GM23248 (cell line): ENCODE results near the gene GPR139. TPM values are rescaled to one million over a fixed set of nuclear protein-coding genes. Genes with fewer than 3 reads are reported as not detected.

ENCODE experiments used
- DNase-seq: peaks from one replicate; pipeline ENCODE4 v3.0.0-alpha.2; 2015
- H2AFZ ChIP-seq: fragments of 200-600 bp; sonication (generic); 2 replicates; pipeline ENCODE4 v1.6.1; 2016; ENCODE audit warnings: antibody characterized with exemption
- H3F3A ChIP-seq: fragments of 200-600 bp; sonication (generic); 2 replicates; pipeline ENCODE4 v1.6.1; 2016; ENCODE audit warnings: mild to moderate bottlenecking, antibody characterized with exemption, mixed run types; ENCODE audit not compliant: insufficient read depth
- H3K27ac ChIP-seq: fragments of 200-600 bp; sonication (generic); 2 replicates; pipeline ENCODE4 v1.5.1; 2016; ENCODE audit warnings: mild to moderate bottlenecking
- H3K27me3 ChIP-seq: fragments of 200-600 bp; sonication (generic); replicated peaks from 2 replicates; pipeline ENCODE4 v1.6.1; 2016; ENCODE audit warnings: mild to moderate bottlenecking; ENCODE audit not compliant: insufficient read depth
- H3K36me3 ChIP-seq: fragments of 200-600 bp; sonication (generic); 2 replicates; pipeline ENCODE4 v1.6.1; 2016; ENCODE audit warnings: low read depth, mild to moderate bottlenecking
- H3K4me1 ChIP-seq: fragments of 200-600 bp; sonication (generic); 2 replicates; pipeline ENCODE4 v1.6.1; 2016; ENCODE audit warnings: mild to moderate bottlenecking; ENCODE audit not compliant: insufficient read depth
- H3K4me2 ChIP-seq: fragments of 200-600 bp; sonication (generic); one replicate; pipeline ENCODE4 v1.6.1; 2016; ENCODE audit warnings: mild to moderate bottlenecking; ENCODE audit not compliant: unreplicated experiment
- H3K4me3 ChIP-seq: fragments of 200-600 bp; sonication (generic); 2 replicates; pipeline ENCODE4 v1.5.1; 2016; ENCODE audit warnings: mild to moderate bottlenecking
- H3K79me2 ChIP-seq: fragments of 200-600 bp; sonication (generic); 2 replicates; pipeline ENCODE4 v1.6.1; 2016; ENCODE audit warnings: mild to moderate bottlenecking; ENCODE audit not compliant: insufficient read depth
- H3K9ac ChIP-seq: fragments of 200-600 bp; sonication (generic); 2 replicates; pipeline ENCODE4 v1.6.1; 2016; ENCODE audit warnings: mild to moderate bottlenecking
- H3K9me2 ChIP-seq: fragments of 200-600 bp; sonication (generic); 2 replicates; pipeline ENCODE4 v1.6.1; 2016; ENCODE audit warnings: mixed run types, mild to moderate bottlenecking, moderate library complexity; ENCODE audit not compliant: insufficient read depth
- H3K9me3 ChIP-seq: fragments of 200-600 bp; sonication (generic); one replicate; pipeline ENCODE4 v1.6.1; 2017; ENCODE audit warnings: low read depth
- H4K20me1 ChIP-seq: fragments of 200-600 bp; sonication (generic); 2 replicates; pipeline ENCODE4 v1.6.0; 2016; ENCODE audit not compliant: insufficient read depth
- EZH2 ChIP-seq: fragments of 200-600 bp; sonication (generic); IDR thresholded peaks from 2 replicates; pipeline ENCODE4 v1.6.1; 2018; ENCODE audit warnings: antibody characterized with exemption, mild to moderate bottlenecking; ENCODE audit not compliant: insufficient read depth, poor library complexity, severe bottlenecking
- EZH2phosphoT487 ChIP-seq: fragments of 200-600 bp; sonication (generic); IDR thresholded peaks from 2 replicates; pipeline ENCODE4 v1.6.1; 2018; ENCODE audit warnings: antibody characterized with exemption, moderate library complexity, mild to moderate bottlenecking, low read depth; ENCODE audit not compliant: insufficient read depth
- WGBS, 2 experiments: methylation state at CpG; one replicate each; pipeline ENCODE4 v1.1.6; 2015 to 2017; ENCODE audit warnings: low lambda C conversion rate in 2 of 2, low coverage in 1 of 2; ENCODE audit errors: missing lambda C conversion rate in 2 of 2; 5-methylcytosine and 5-hydroxymethylcytosine counted together
- in situ Hi-C: fragments of 300-500 bp; cut with MboI; formaldehyde crosslinking; loops from 2 replicates; pipeline ENCODE4 v1.15.0; 2020
- polyA plus RNA-seq: library from polyadenylated mRNA; unstranded; fragments of >200 nt; fragmentation: Nextera tagmentation; extraction: Ambion mirVana; gene quantifications from 2 replicates; pipeline ENCODE4 v1.2.1, GENCODE V29; 2016
- total RNA-seq: library from RNA; depleted of rRNA; stranded (reverse); fragments of >200 nt; shearing (Covaris generic); gene quantifications from 2 replicates; pipeline ENCODE4 v1.2.3, GENCODE V29; 2014

The GPR139 gene
- total and polyA plus RNA-seq, 2 experiments from 2014 or later, result not detected

DNA sequence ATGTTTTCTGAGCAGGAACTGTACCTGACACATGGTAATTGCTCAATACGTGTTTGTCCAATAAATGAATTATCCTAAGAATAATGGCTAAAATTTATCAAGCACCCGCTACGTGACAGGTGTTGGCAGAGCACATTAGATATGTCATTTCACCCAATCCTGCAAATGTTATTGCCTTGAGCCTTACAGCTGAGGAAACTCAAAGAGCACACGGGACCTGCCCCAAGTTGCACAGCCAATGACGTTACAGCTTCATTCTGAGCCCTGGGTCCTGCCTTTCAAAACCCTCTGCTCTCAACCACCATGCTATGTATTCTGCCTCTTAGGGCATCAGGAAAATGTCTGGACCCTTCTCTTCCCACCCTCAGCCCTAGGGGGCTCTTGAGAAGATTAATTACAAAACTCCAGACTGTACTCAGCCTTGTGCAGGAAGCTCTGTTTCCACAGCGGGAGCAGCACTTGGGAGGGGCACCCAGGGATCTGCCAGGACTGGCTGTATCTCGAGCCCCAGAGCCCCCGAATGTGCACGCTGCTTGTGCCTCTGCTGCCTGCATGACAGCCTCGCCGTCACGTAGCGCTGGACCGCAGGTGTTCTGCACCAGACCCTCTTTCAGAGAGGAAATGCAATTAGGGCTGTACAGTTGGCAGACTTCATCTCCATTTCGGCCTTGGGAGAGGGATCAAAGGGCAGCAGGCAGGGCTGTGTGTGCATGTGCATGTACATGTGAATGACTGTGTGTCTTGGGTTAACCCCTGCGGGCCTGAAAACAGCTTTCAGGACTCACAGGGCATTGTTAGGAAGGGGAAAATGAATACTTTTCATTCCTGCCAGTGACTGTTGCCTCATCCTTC, 71.6 kb downstream of the GPR139 start:
- no peaks in the 10 kb centered on the region for H3K4me1 ChIP-seq

DNA sequence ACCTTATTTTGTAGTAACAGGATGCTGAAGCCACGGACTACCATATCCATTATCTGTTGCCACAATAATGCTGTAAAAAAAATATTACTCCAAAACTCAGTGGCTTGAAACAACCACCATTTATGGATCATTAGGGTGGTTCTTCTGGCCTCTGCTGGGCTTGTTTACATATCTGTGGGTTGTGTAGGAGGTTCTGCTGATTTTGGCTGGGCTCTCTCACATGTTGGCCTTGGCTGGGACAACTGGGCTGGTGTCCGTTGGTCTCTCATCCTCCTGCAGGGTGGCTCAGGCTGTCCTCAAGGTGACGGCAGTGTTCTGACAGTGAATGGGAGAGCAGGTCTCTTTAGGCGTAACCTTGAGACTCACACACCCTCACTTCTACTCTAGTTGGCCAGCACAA, 76.0 kb downstream of the GPR139 start:
- WGBS, 2 experiments, result 21 to 26% methylated on average over 4 of the region's 4 CpGs
- Histone ChIP-seq H3K27ac (no peak overlapping the region), H4K20me1 (no peaks in the 10 kb centered on the region), H3K79me2 (no peaks in the 10 kb centered on the region), H2AFZ (no peak overlapping the region), H3K27me3 (no peaks in the 10 kb centered on the region), H3K9ac (no peak overlapping the region), H3F3A (no peaks in the 10 kb centered on the region), H3K4me2 (no peak overlapping the region), H3K9me2 (no peaks in the 10 kb centered on the region), H3K4me3 (no peak overlapping the region), H3K4me1 (no peaks in the 10 kb centered on the region), H3K36me3 (no peaks in the 10 kb centered on the region), H3K9me3 (no peaks in the 10 kb centered on the region)
- in situ Hi-C loops, result no loop called here
- no peak for DNase-seq
- TF ChIP-seq EZH2phosphoT487 (no peak), EZH2 (no peak)

More for the DNA sequence above, 71.6 kb downstream of the GPR139 start:
- Histone ChIP-seq H2AFZ (no peak overlapping the region), H3K27me3 (no peaks in the 10 kb centered on the region), H3K79me2 (no peaks in the 10 kb centered on the region), H3K27ac (no peak overlapping the region), H3K4me2 (no peak overlapping the region), H3K9me3 (no peaks in the 10 kb centered on the region), H3F3A (no peaks in the 10 kb centered on the region), H3K9ac (no peak overlapping the region), H3K4me3 (no peak overlapping the region), H4K20me1 (no peaks in the 10 kb centered on the region), H3K36me3 (no peaks in the 10 kb centered on the region), H3K9me2 (no peaks in the 10 kb centered on the region)
- no peak for DNase-seq
- no peak for TF ChIP-seq EZH2
- TF ChIP-seq EZH2phosphoT487, result no peak
- in situ Hi-C loops, result no loop called here
- 6 to 13% methylated on average over 15 to 16 of the region's 16 CpGs for WGBS, 2 experiments

DNA sequence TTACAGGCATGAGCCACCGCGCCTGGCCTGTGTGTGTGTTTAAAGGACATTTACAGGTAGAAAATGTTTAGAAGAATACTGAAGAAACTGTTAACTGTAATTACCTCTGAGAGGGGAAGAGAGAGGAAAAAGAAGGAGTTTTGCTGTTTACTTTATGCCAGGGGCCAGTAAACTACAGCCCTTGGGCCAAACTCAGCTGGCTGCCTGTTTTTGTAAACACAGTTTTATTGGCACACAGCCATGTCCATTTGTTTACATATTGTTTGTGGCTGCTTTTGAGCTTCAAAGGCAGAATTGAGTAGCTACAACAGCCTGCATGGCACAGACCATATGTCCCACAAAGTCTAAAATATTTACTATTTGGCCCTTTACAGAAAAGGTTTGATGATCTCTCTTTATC, 76.4 kb downstream of the GPR139 start:
- no peaks in the 10 kb centered on the region for H3K27me3 ChIP-seq
- 93 to 100% methylated on average over 2 of the region's 2 CpGs for WGBS, 2 experiments
- in situ Hi-C loops, result no loop called here

DNA sequence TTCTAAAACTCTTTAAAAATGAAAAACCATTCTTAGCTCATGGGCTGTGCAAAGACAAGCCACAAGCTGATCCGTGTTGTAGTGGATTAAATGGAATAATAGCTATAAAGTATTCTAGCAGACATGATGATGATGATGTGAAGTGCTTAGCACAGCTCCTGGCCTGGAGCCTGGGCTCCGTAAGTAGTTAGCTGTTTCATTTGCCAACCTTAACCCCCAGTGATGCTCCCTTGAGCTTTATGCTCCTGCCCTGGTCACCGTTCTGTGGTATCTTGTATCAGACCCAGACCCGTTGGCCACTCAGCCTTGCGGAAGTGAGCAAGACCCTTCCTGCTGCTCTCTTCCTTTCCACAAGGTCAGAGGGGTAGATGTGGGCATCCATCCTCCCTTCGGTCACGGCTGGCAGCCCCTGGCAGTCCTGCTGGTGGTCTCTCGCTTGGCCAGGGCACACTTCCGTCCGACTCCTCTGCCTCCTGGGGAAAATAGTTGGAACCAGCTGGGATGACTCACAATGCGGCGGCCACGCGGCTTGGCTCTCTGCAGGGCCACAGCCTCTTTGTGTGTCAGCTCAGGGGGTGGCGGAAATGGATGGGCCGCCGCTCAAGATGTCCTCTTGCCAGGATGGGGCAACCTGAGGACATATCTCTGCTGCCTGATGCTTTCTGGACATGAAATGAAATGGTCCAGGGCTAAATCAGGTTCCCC, 79.1 kb downstream of the GPR139 start:
- H2AFZ ChIP-seq, result no peak overlapping the region

More for the DNA sequence above, 76.4 kb downstream of the GPR139 start:
- Histone ChIP-seq H3K36me3 (no peaks in the 10 kb centered on the region), H3K4me3 (no peak overlapping the region), H3K27ac (no peak overlapping the region), H3K9me2 (no peaks in the 10 kb centered on the region), H2AFZ (no peak overlapping the region), H3K4me1 (no peaks in the 10 kb centered on the region), H3K9ac (no peak overlapping the region), H3F3A (no peaks in the 10 kb centered on the region), H3K9me3 (no peaks in the 10 kb centered on the region), H3K79me2 (no peaks in the 10 kb centered on the region), H4K20me1 (no peaks in the 10 kb centered on the region), H3K4me2 (no peak overlapping the region)
- TF ChIP-seq EZH2, result no peak
- no peak for TF ChIP-seq EZH2phosphoT487
- DNase-seq, result no peak

More for the DNA sequence above, 79.1 kb downstream of the GPR139 start:
- no peak overlapping the region for H3K9ac ChIP-seq
- no peaks in the 10 kb centered on the region for H3K27me3 ChIP-seq
- no peaks in the 10 kb centered on the region for H3F3A ChIP-seq
- H4K20me1 ChIP-seq, result no peaks in the 10 kb centered on the region
- no peak overlapping the region for H3K27ac ChIP-seq
- H3K4me2 ChIP-seq, result no peak overlapping the region
- in situ Hi-C loops, result no loop called here
- DNase-seq, result no peak
- TF ChIP-seq EZH2phosphoT487, result no peak
- H3K9me2 ChIP-seq, result no peaks in the 10 kb centered on the region
- no peak overlapping the region for H3K4me3 ChIP-seq
- no peaks in the 10 kb centered on the region for H3K4me1 ChIP-seq
- H3K9me3 ChIP-seq, result no peaks in the 10 kb centered on the region
- H3K36me3 ChIP-seq, result no peaks in the 10 kb centered on the region
- 55% methylated on average over 17 of the region's 17 CpGs for WGBS, 2 experiments
- no peaks in the 10 kb centered on the region for H3K79me2 ChIP-seq
